ACC112 (cell line): ENCODE results near the gene ZDHHC3.

Experiments used
- H2AFZ ChIP-seq: fragments of 200-600 bp; sonication (generic); one replicate; pipeline ENCODE4 v1.6.0; 2017; ENCODE audit warnings: antibody characterized with exemption, low read length; ENCODE audit not compliant: unreplicated experiment
- H3K27ac ChIP-seq: fragments of 200-600 bp; sonication (generic); 2 replicates; pipeline ENCODE4 v1.5.1; 2014; ENCODE audit warnings: low read depth, mild to moderate bottlenecking, antibody characterized with exemption, low read length, moderate library complexity
- H3K27me3 ChIP-seq: fragments of 200-600 bp; sonication (generic); 2 replicates; pipeline ENCODE4 v1.6.1; 2014; ENCODE audit warnings: mild to moderate bottlenecking, antibody characterized with exemption, low read length, moderate library complexity, mixed read lengths; ENCODE audit not compliant: insufficient read depth
- H3K36me3 ChIP-seq: fragments of 200-600 bp; sonication (generic); 2 replicates; pipeline ENCODE4 v1.6.1; 2016; ENCODE audit warnings: mild to moderate bottlenecking, antibody characterized with exemption, low read length, moderate library complexity, mixed read lengths; ENCODE audit not compliant: insufficient read depth
- H3K4me1 ChIP-seq: fragments of 200-600 bp; sonication (generic); one replicate; pipeline ENCODE4 v1.6.1; 2016; ENCODE audit warnings: low read length, mixed read lengths; ENCODE audit not compliant: insufficient read depth, unreplicated experiment, control insufficient read depth
- H3K4me3 ChIP-seq: fragments of 200-600 bp; sonication (generic); 2 replicates; pipeline ENCODE4 v1.5.1; 2014; ENCODE audit warnings: mild to moderate bottlenecking, low read depth, low read length
- H3K79me2 ChIP-seq: fragments of 200-600 bp; sonication (generic); one replicate; pipeline ENCODE4 v1.6.0; 2016; ENCODE audit warnings: low read length; ENCODE audit not compliant: control insufficient read depth, unreplicated experiment, insufficient read depth

ZDHHC3 gene

GRCh38 chr3:44965165-44965564 lies 10.8 kb downstream of the ZDHHC3 start:
- Histone ChIP-seq H3K4me3 (no peak overlapping the region), H3K27me3 (no peaks in the 10 kb centered on the region), H3K4me1 (peaks cover 20% of the 10 kb centered on the region), H2AFZ (no peak overlapping the region), H3K79me2 (peaks cover 81% of the 10 kb centered on the region), H3K27ac (no peak overlapping the region), H3K36me3 (no peaks in the 10 kb centered on the region)

GRCh38 chr3:44963571-44964325 lies 12.2 kb downstream of the ZDHHC3 start:
- Histone ChIP-seq H3K27ac (no peak overlapping the region), H3K27me3 (no peaks in the 10 kb centered on the region), H3K4me3 (no peak overlapping the region), H3K79me2 (peaks cover 74% of the 10 kb centered on the region), H2AFZ (no peak overlapping the region), H3K36me3 (0 out of 2 replicates have a peak, but pooled peaks cover under 1% of the 10 kb centered on the region), H3K4me1 (peaks cover 23% of the 10 kb centered on the region)

- H3K27ac ChIP-seq, result no peak overlapping the region
- H3K36me3 ChIP-seq, result 0 out of 2 replicates have a peak, but pooled peaks cover 3% of the 10 kb centered on the region
- no peak overlapping the region for H2AFZ ChIP-seq
- peaks cover 23% of the 10 kb centered on the region for H3K4me1 ChIP-seq
- H3K79me2 ChIP-seq, result peaks cover 70% of the 10 kb centered on the region
- no peaks in the 10 kb centered on the region for H3K27me3 ChIP-seq
- no peak overlapping the region for H3K4me3 ChIP-seq
Measured at GRCh38 chr3:44962621-44963393, 13.2 kb downstream of the ZDHHC3 start.

- Histone ChIP-seq H2AFZ (no peak overlapping the region), H3K27me3 (no peaks in the 10 kb centered on the region), H3K4me3 (no peak overlapping the region), H3K36me3 (0 out of 2 replicates have a peak, but pooled peaks cover 3% of the 10 kb centered on the region), H3K27ac (no peak overlapping the region), H3K4me1 (peaks cover 20% of the 10 kb centered on the region), H3K79me2 (peaks cover 71% of the 10 kb centered on the region)
Measured at GRCh38 chr3:44961888-44962287, 14.1 kb downstream of the ZDHHC3 start.

- peaks cover 29% of the 10 kb centered on the region for H3K4me1 ChIP-seq
- no peak overlapping the region for H2AFZ ChIP-seq
- H3K27ac ChIP-seq, result no peak overlapping the region; the same call in 1 of the 2 replicates
- 0 out of 2 replicates have a peak, but pooled peaks cover 3% of the 10 kb centered on the region for H3K36me3 ChIP-seq
- no peaks in the 10 kb centered on the region for H3K27me3 ChIP-seq
- H3K4me3 ChIP-seq, result no peak overlapping the region
- H3K79me2 ChIP-seq, result peaks cover 59% of the 10 kb centered on the region
Measured at GRCh38 chr3:44960387-44961026, 15.5 kb downstream of the ZDHHC3 start.

- Histone ChIP-seq H3K27ac (no peak overlapping the region), H3K27me3 (no peaks in the 10 kb centered on the region)
Measured at GRCh38 chr3:44958386-44958785, 17.6 kb downstream of the ZDHHC3 start.

GRCh38 chr3:44957986-44958385 lies 18.0 kb downstream of the ZDHHC3 start:
- Histone ChIP-seq H3K4me1 (peaks cover 31% of the 10 kb centered on the region), H3K79me2 (peaks cover 34% of the 10 kb centered on the region), H2AFZ (no peak overlapping the region), H3K27me3 (no peaks in the 10 kb centered on the region), H3K36me3 (0 out of 2 replicates have a peak, but pooled peaks cover 3% of the 10 kb centered on the region), H3K27ac (no peak overlapping the region), H3K4me3 (no peak overlapping the region)

More at GRCh38 chr3:44958386-44958785, 17.6 kb downstream of the ZDHHC3 start:
- H3K4me1 ChIP-seq, result peaks cover 31% of the 10 kb centered on the region
- H3K36me3 ChIP-seq, result 0 out of 2 replicates have a peak, but pooled peaks cover 3% of the 10 kb centered on the region
- H3K4me3 ChIP-seq, result no peak overlapping the region
- H2AFZ ChIP-seq, result no peak overlapping the region
- H3K79me2 ChIP-seq, result peaks cover 38% of the 10 kb centered on the region

GRCh38 chr3:44955917-44956316 lies 20.1 kb downstream of the ZDHHC3 start:
- peaks cover 16% of the 10 kb centered on the region for H3K79me2 ChIP-seq

GRCh38 chr3:44954962-44955361 lies 21.0 kb downstream of the ZDHHC3 start:
- Histone ChIP-seq H3K27me3 (no peaks in the 10 kb centered on the region), H3K4me3 (no peak overlapping the region)

More at GRCh38 chr3:44955917-44956316, 20.1 kb downstream of the ZDHHC3 start:
- Histone ChIP-seq H3K27me3 (no peaks in the 10 kb centered on the region), H3K4me1 (peaks cover 31% of the 10 kb centered on the region), H3K4me3 (no peak overlapping the region), H3K36me3 (0 out of 2 replicates have a peak, but pooled peaks cover 3% of the 10 kb centered on the region), H2AFZ (no peak overlapping the region), H3K27ac (no peak overlapping the region)

GRCh38 chr3:44954304-44954703 lies 21.7 kb downstream of the ZDHHC3 start:
- Histone ChIP-seq H3K4me3 (no peak overlapping the region), H3K27me3 (no peaks in the 10 kb centered on the region), H3K4me1 (peaks cover 21% of the 10 kb centered on the region), H2AFZ (no peak overlapping the region), H3K36me3 (0 out of 2 replicates have a peak, but pooled peaks cover 3% of the 10 kb centered on the region), H3K27ac (no peak overlapping the region), H3K79me2 (peaks cover 7% of the 10 kb centered on the region)

More at GRCh38 chr3:44954962-44955361, 21.0 kb downstream of the ZDHHC3 start:
- Histone ChIP-seq H3K79me2 (peaks cover 8% of the 10 kb centered on the region), H3K27ac (peak overlapping the region; percentile 9; the same call in 1 of the 2 replicates), H2AFZ (no peak overlapping the region), H3K36me3 (0 out of 2 replicates have a peak, but pooled peaks cover 3% of the 10 kb centered on the region), H3K4me1 (peaks cover 23% of the 10 kb centered on the region)
